Breast epithelium (tissue), 4 donors: ENCODE measurements around the gene MPST. TPM values are rescaled to one million over a fixed set of nuclear protein-coding genes. Genes with fewer than 3 reads are reported as not detected.
"Not testable (repeated sequence)": the region's sequence is repeated elsewhere in the genome, so short reads cannot be mapped to it uniquely, and the experiment has no call there.

Experiments used
- DNase-seq, 2 donors: peaks; one replicate each; pipeline ENCODE4 v3.0.0-alpha.2; 2019; ENCODE audit warnings: low spot score in 2 of 2
- H3K27ac ChIP-seq, 2 donors: fragments of 200-600 bp; sonication (generic) in 1 of 2; one replicate each; pipeline ENCODE4 v1.5.1; 2016 to 2019; ENCODE audit warnings: mild to moderate bottlenecking in 1 of 2
- H3K27me3 ChIP-seq, 2 donors: fragments of 200-600 bp; sonication (generic) in 1 of 2; one replicate each; pipeline versions ENCODE4 v1.5.1 to v1.6.0; 2017 to 2019; ENCODE audit warnings: control low read depth in 1 of 2, mild to moderate bottlenecking in 1 of 2
- H3K36me3 ChIP-seq: fragments of 200-600 bp; one replicate; pipeline ENCODE4 v1.5.1; 2019
- H3K4me1 ChIP-seq, 2 donors: fragments of 200-600 bp; sonication (generic); one replicate each; pipeline ENCODE4 v1.5.1; 2016 to 2019; ENCODE audit warnings: control low read depth in 1 of 2
- H3K4me3 ChIP-seq, 3 donors: fragments of 200-600 bp; sonication (generic); 1 replicate in 2 of 3; 2 replicates in 1 of 3; pipeline ENCODE4 v1.5.1; 2016 to 2019; ENCODE audit warnings: mild to moderate bottlenecking in 3 of 3, moderate library complexity in 2 of 3
- H3K9me3 ChIP-seq, 2 donors: fragments of 200-600 bp; sonication (generic) in 1 of 2; one replicate each; pipeline ENCODE4 v1.5.1; 2016 to 2019; ENCODE audit warnings: control low read depth in 1 of 2
- POLR2A ChIP-seq: fragments of 450-650 bp; IDR thresholded peaks from one replicate; pipeline ENCODE4 v1.6.1; 2016; ENCODE audit warnings: antibody characterized with exemption, mild to moderate bottlenecking, moderate library complexity
- POLR2AphosphoS5 ChIP-seq, 3 donors: sonication (generic); formaldehyde crosslinking; IDR thresholded peaks; one replicate each; pipeline ENCODE4 v1.6.1; 2017; ENCODE audit warnings: antibody characterized with exemption in 3 of 3
- intact Hi-C: fragments of 100-400 bp; cut with DNase I; formaldehyde crosslinking; loops from one replicate; pipeline ENCODE4 v1.15.1; 2023; ENCODE audit warnings: low total_unique reads
- total RNA-seq, 3 donors: library from RNA; depleted of rRNA; stranded (reverse); fragments of >200 nt; gene quantifications; one replicate each; pipeline ENCODE4 v1.1.0, GENCODE V29; 2016
- TF ChIP-seq, protein P1 (sequence below), 3 donors: fragments of 450-650 bp; IDR thresholded peaks; one replicate each; pipeline ENCODE4 v1.5.1; 2016 to 2017; ENCODE audit warnings: antibody characterized with exemption in 3 of 3, mild to moderate bottlenecking in 3 of 3, moderate library complexity in 3 of 3

Gene MPST
- total RNA-seq, 3 donors from 2014 or later = 72.0 to 175 (median 113) TPM

DNA sequence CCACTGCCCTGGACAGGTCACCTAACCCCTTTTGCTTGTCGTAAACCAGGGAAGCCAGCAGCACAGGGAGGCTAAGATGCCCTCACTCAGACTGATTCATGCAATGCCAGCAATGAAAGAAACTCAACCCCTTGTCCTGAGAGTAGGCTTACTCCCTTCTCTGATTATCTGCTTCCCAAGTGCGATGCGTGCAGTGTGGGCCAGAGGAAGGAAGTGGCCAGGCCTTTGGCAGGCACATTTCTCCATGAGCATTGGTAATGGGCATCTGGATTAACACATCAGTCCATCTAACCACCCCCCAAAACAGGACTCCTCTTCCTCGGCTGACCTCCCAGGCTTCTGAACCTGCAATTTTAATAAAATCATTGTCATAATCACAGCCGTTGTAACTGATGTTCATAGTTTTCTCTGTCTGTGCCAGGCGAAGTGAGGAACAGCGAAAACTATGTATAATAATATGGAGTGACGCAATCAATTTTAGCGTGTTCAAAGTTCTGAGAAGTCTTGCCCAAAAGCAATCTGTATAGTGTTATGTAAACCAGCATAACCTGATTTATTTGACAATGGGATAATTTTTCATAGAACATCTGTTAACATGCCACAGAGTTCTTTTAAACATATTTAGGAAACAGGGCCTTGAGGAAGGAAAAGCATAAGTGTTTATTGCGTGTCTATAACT lies 34.2 kb upstream of the MPST start:
- no peak for DNase-seq

DNA sequence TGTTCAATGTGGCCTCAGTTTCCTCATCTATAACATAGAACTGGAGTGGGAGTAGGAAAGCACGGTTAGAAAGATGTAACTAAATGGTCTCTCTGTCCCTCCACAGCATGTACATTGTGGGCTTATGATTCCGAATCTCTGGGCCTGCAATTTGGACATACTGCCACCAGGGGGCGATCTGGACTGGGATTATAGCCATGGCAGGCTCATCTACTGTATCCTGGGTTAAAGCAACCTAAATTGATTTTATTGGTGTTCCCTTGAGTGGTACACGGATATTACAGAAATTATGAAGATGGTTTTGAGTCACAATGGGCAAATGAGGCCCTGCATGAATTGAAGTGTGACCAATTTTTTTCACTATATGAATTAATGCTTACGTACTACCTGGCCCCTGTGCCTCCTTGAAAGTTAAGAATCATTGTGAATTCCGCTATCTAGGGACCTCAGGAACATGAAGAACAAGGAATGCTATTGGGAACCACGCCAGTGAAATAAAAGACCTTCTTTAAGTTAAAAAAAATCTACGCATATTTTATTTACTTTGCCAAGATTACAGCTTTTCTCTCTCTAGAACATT lies 33.2 kb upstream of the MPST start:
- DNase-seq = no peak
- no peak overlapping the region for H3K27ac ChIP-seq
- no peak overlapping the region for H3K4me3 ChIP-seq
- H3K9me3 ChIP-seq = peaks cover 14 to 15% of the 10 kb centered on the region in 2 donors
- no peaks in the 10 kb centered on the region for H3K4me1 ChIP-seq
- TF ChIP-seq POLR2AphosphoS5 (IDR thresholded peaks at IDR 0.05) = no peak
- TF ChIP-seq, protein P1, sequence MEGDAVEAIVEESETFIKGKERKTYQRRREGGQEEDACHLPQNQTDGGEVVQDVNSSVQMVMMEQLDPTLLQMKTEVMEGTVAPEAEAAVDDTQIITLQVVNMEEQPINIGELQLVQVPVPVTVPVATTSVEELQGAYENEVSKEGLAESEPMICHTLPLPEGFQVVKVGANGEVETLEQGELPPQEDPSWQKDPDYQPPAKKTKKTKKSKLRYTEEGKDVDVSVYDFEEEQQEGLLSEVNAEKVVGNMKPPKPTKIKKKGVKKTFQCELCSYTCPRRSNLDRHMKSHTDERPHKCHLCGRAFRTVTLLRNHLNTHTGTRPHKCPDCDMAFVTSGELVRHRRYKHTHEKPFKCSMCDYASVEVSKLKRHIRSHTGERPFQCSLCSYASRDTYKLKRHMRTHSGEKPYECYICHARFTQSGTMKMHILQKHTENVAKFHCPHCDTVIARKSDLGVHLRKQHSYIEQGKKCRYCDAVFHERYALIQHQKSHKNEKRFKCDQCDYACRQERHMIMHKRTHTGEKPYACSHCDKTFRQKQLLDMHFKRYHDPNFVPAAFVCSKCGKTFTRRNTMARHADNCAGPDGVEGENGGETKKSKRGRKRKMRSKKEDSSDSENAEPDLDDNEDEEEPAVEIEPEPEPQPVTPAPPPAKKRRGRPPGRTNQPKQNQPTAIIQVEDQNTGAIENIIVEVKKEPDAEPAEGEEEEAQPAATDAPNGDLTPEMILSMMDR (IDR thresholded peaks at IDR 0.05) = peak in 1 of 3 donors; percentile 17
- intact Hi-C loops = loop anchor here (10.0 kb wide), 1 partner anchor 192 kb away; no protein-coding TSS in a partner anchor
- no peaks in the 10 kb centered on the region for H3K36me3 ChIP-seq
- H3K27me3 ChIP-seq = peaks cover 0 to 19% of the 10 kb centered on the region in 2 donors

More for the DNA sequence above, 34.2 kb upstream of the MPST start:
- Histone ChIP-seq H3K27me3 (peaks cover 0 to 9% of the 10 kb centered on the region in 2 donors), H3K4me3 (no peak overlapping the region), H3K9me3 (peaks cover 14 to 15% of the 10 kb centered on the region in 2 donors), H3K27ac (no peak overlapping the region), H3K36me3 (no peaks in the 10 kb centered on the region), H3K4me1 (no peaks in the 10 kb centered on the region)
- intact Hi-C loops = loop anchor here (10.0 kb wide), 1 partner anchor 191 kb away; no protein-coding TSS in a partner anchor
- TF ChIP-seq POLR2A (no peak), POLR2AphosphoS5 (IDR thresholded peaks at IDR 0.05) (no peak)
- TF ChIP-seq, protein P1 (IDR thresholded peaks at IDR 0.05) = no peak

DNA sequence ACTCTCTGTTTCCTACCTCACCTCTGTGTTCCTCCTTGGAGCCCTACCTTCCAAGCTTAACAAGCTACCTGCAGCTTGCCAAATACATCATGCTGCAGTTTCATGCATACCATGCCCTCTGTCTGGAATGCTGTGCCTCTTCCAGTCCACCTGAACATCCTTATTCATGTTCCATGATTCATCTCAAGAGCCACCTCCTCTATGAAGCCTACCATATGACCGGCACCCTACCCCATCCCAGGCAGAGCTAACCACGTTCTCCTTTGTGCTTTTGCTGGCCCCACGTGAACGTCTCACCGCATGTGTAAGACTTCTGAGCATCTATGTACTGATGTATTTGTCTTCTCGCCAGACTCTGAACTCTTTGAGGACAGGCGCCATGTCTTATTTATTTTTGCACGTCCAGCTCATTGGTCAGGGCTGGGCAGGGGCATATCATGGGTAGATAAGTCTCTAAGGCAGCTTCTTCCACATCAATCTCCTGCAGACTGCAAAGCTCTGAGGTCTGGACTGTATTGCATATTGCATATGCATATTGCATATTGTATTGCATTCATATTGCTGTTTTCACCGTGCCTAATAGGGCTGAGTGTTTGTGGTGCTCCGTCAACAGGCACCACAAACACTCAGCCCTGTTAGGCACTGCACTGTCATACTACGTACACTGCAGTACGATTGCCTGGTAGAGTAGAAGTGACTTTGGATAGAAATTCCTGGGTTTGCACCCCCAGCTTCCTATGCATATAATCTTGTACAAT lies 31.3 kb upstream of the MPST start:
- TF ChIP-seq POLR2A (no peak), POLR2AphosphoS5 (IDR thresholded peaks at IDR 0.05) (no peak)
- TF ChIP-seq, protein P1 (IDR thresholded peaks at IDR 0.05) = no peak
- Histone ChIP-seq H3K4me3 (no peak overlapping the region), H3K27me3 (peaks cover 0 to 21% of the 10 kb centered on the region in 2 donors), H3K27ac (no peak overlapping the region), H3K36me3 (no peaks in the 10 kb centered on the region), H3K4me1 (no peaks in the 10 kb centered on the region), H3K9me3 (peaks cover 14 to 15% of the 10 kb centered on the region in 2 donors)
- intact Hi-C loops = loop anchor here (10.0 kb wide), 1 partner anchor 193 kb away; no protein-coding TSS in a partner anchor
- no peak for DNase-seq

DNA sequence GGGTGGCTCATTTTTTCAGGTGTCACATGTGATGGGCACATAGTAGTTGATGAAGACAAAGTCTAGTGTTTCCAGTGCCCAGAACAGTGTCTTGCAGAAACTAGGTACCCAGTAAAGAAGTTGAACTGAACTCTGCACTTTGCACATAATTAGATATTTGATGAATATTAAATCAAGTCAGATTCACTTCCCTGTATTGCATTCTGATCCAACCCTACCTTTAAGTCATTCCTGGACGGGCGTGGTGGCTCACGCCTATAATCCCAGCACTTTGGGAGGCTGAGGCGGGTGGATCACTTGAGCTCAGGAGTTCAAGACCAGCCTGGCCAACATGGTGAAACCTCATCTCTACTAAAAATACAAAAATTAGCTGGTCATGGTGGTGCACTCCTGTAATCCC lies 30.5 kb upstream of the MPST start:
- H3K36me3 ChIP-seq, DNase-seq, H3K4me3 ChIP-seq, H3K4me1 ChIP-seq, H3K27ac ChIP-seq: not testable (repeated sequence)
- Histone ChIP-seq H3K9me3 (peaks cover 14 to 15% of the 10 kb centered on the region in 2 donors), H3K27me3 (peaks cover 0 to 21% of the 10 kb centered on the region in 2 donors)
- intact Hi-C loops = loop anchor here (10.0 kb wide), 1 partner anchor 194 kb away; no protein-coding TSS in a partner anchor

DNA sequence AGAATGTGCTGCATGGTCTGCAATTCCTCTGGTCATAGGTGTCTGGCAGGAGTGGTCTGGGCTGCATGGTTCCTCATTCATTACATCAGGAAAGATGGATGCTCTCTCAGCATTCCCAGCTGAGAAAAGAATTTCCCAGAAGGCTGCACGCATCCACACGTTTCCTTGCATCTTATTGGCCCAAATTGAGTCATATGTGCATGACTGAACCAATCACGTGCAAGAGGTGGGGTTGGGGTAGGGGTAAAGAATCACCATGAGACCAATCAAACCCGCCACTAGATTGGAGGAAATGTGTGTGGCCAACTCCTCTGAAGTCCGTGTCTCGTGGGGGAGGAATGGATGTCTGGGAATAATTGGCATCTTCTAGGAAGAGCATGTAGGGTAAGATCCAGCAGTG lies 29.1 kb upstream of the MPST start:
- Histone ChIP-seq H3K4me1 (no peaks in the 10 kb centered on the region), H3K27me3 (peaks cover 0 to 21% of the 10 kb centered on the region in 2 donors), H3K9me3 (peaks cover 9 to 10% of the 10 kb centered on the region in 2 donors), H3K4me3 (no peak overlapping the region), H3K36me3 (no peaks in the 10 kb centered on the region), H3K27ac (no peak overlapping the region)
- TF ChIP-seq POLR2A (no peak), POLR2AphosphoS5 (IDR thresholded peaks at IDR 0.05) (no peak)
- TF ChIP-seq, protein P1 (IDR thresholded peaks at IDR 0.05) = no peak
- no peak for DNase-seq
- intact Hi-C loops = no loop called here
